Pons (tissue), 1 donor: ENCODE data around the gene SLC9A9.

ENCODE experiments used
- DNase-seq: peaks from one replicate; pipeline ENCODE4 v3.0.0-alpha.2; 2016; ENCODE audit warnings: low spot score

SLC9A9 gene

GRCh38 chr3:143321058-143321769 lies 527.1 kb downstream of the SLC9A9 start:
- no peak for DNase-seq

- no peak for DNase-seq
Observed at GRCh38 chr3:143315766-143316165, 532.5 kb downstream of the SLC9A9 start.

- no peak for DNase-seq
Observed at GRCh38 chr3:143314251-143315093, 533.8 kb downstream of the SLC9A9 start.

GRCh38 chr3:143313893-143314188 lies 534.4 kb downstream of the SLC9A9 start:
- no peak for DNase-seq

- DNase-seq, result no peak
Observed at GRCh38 chr3:143313025-143313892, 535.0 kb downstream of the SLC9A9 start.

- DNase-seq, result no peak
Observed at GRCh38 chr3:143311096-143311495, 537.2 kb downstream of the SLC9A9 start.

- no peak for DNase-seq
Observed at GRCh38 chr3:143309705-143310104, 538.6 kb downstream of the SLC9A9 start.

GRCh38 chr3:143307613-143308183 lies 540.6 kb downstream of the SLC9A9 start:
- DNase-seq, result no peak

GRCh38 chr3:143306407-143306806 lies 541.9 kb downstream of the SLC9A9 start:
- no peak for DNase-seq

GRCh38 chr3:143302638-143303171 lies 545.6 kb downstream of the SLC9A9 start:
- DNase-seq, result no peak

- no peak for DNase-seq
Observed at GRCh38 chr3:143301031-143301901, 547.0 kb downstream of the SLC9A9 start.

- no peak for DNase-seq
Observed at GRCh38 chr3:143298886-143299535, 549.3 kb downstream of the SLC9A9 start.

- DNase-seq, result no peak
Observed at GRCh38 chr3:143298380-143298779, 549.9 kb downstream of the SLC9A9 start.

- DNase-seq, result no peak
Observed at GRCh38 chr3:143295201-143296080, 552.8 kb downstream of the SLC9A9 start.

- peak; percentile 62 for DNase-seq
Observed at GRCh38 chr3:143294188-143294587, 554.1 kb downstream of the SLC9A9 start.

- DNase-seq, result no peak
Observed at GRCh38 chr3:143291836-143292447, 556.3 kb downstream of the SLC9A9 start.

- DNase-seq, result peak; percentile 84
Observed at GRCh38 chr3:143288944-143289343, 559.3 kb downstream of the SLC9A9 start.

GRCh38 chr3:143287403-143287802 lies 560.9 kb downstream of the SLC9A9 start:
- peak; percentile 81 for DNase-seq
